NCI-H510A (cell line): ENCODE data around the gene FLOT1.
"Not testable (repeated sequence)": the region's sequence is repeated elsewhere in the genome, so short reads cannot be mapped to it uniquely, and the experiment has no call there.

Experiments used
- DNase-seq: peaks from one replicate; lab custom pipeline; 2025; lab: John Stamatoyannopoulos, UW

Gene FLOT1

DNA sequence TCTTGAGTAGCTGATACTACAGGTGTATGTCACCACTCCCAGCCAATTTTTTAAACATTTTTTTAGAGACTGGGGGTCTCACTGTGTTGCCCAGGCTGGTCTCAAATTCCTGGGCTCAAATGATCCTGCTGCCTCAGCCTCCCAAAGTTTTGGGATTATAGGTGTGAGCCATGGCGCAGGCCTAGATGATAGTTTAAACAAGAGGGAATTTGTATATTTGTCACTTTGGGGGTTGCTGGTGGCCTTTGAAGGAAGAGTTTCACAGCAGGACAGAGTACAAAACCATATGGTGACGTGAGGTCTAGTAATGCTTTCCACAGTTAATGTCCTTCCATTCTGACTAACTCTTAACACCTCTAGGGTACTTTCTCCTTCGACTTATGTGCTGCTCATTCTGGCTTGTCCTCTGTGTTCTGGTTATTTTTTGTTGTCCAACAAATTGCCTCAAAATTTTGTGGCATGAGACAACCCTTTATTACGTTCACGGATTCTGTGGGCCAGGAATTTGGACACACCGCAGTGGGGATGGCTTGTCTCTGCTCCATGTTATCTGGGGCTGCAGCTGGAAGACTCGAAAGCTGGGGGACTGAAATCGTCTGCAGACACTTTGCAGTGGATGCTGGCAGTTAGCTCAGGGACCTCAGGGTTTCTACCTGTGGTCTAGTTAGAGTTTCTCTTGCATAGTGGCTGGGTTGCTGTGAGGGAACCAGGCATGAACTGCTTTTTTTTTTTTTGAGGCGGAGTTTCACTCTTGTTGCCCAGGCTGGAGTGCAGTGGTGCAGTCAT, 24.9 kb upstream of the FLOT1 start:
- no peak for DNase-seq

DNA sequence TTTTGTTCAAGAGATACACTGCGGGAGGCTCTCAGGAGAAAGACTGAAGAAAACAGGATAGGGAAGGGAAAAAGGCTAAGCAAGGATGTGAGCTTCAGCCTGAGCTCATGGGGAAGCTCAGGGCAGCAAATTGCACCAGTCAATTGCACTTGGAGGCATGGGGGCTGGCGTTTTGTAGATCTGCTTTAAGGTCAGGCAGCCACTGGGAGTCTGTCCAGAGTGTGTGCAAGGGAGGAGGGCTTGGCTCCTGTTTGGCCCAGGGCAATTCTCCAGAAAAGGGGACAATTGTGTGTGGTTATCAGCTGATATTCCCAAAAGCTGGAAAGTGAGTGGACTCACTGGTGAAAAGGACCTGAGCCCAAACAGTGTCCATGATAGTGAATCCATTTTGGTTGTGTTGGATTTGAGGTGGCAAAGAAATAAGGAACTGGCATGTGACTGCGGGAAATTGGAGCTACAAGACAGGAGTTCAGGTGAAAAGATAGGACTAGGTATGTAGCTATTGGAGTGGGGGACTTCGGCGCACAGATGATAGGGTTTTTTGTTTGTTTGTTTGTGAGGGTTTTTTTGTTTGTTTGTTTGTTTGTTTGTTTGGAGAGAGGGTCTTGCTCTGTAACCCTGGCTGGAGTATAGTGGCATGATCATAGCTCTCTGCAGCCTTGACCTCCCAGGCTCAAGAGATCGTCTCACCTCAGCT, 24.1 kb upstream of the FLOT1 start:
- DNase-seq: no peak

DNA sequence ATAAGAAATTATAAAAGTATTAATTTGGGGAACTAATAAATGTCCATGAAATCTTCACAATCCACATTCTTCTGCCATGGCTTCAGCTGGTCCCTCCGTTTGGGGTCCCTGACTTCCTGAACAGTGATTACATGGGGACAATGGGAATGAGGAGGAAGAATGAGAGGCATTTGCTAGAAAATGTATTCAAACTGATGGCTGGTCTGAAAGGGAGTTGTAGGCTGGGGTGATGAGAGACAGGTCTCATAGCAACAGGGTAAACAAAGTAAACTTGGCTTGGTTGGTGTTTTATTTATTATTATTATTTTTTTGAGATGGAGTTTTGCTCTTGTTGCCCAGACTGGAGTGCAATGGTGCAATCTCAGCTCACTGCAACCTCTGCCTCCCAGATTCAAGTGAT, 23.0 kb upstream of the FLOT1 start:
- not testable (repeated sequence) for DNase-seq

DNA sequence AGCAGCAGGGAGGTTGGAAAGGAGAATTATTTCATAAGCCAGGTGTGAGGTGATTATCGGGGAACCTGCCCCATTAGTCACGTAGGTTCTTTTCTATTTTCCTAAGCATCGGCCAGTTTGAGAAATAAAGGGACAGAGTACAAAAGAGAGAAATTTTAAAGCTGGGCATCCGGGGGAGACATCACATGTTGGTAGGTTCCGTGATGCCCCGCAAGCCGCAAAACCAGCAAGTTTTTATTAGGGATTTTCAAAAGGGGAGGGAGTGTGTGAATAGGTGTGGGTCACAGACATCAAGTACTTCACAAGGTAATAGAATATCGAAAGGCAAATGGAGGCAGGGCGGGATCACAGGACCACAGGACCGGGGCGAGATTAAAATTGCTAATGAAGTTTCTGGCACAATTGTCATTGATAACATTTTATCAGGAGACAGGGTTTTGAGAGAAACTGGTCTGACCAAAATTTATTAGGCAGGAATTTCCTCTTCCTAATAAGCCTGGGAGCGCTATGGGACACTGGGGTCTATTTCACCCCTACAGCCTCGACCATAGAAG, 22.1 kb upstream of the FLOT1 start:
- DNase-seq: not testable (repeated sequence)

DNA sequence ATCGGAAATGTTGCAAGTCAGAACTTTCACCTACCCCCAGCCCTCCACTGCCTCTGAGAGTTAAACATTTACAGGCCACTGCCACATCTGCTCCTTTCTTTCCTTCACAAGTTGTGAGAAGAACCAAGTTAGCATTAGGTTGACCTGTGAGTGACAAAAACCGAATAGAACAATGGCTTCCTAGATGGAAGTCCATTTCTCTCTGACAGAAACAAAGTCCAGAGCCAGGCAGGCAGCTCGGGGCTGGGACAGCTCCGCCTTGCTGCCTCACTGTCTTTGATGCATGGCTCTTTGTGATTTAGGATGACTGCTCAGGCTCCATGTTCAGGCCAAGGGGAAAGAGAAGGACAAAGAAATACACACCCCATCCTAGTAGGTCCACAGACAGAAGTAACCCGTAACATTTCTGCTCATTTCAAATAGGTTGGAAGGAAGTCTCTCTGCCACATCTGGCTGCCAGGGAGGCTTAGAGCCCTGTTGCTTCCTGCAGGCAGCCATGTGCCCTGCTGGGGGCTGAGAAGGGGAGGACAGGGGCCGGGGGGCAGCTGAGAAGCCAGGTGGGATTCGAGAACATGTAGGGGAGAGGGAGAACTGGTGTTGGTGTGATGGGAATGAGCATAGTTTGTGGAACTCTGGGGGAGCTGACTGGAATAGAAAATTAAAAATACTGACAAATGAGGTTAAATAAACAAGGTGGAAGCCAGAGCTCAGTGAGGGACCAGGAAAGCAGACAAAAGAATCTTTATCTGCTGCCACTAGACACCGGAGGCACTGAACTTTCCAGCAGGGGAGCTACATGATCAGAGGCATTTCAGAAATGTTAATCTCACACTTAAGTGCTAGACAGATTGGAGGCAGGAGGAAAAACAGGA, 21.4 kb upstream of the FLOT1 start:
- DNase-seq: no peak

DNA sequence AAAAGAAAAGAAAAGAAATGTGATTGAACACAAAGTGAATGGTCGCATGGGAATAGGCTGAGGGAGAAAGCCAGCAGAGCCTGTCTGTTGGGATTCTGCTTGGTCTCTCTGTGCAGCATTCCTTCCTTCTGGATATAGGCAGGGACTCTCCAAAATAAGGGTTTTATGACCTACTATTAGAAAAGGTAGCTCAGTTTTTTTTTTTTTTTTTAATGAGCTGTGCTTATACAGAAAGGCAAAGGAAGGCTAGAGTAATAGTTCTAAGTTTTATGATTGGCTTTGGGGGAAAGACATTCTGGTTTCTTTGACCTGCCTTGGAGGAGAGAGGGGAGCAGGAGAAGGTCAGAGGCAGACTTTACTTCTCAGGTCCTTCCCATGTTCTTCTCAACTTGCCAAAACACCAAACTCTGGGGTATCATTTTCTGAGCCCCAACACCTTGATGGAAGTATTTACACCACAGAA, 20.7 kb upstream of the FLOT1 start:
- DNase-seq: no peak

DNA sequence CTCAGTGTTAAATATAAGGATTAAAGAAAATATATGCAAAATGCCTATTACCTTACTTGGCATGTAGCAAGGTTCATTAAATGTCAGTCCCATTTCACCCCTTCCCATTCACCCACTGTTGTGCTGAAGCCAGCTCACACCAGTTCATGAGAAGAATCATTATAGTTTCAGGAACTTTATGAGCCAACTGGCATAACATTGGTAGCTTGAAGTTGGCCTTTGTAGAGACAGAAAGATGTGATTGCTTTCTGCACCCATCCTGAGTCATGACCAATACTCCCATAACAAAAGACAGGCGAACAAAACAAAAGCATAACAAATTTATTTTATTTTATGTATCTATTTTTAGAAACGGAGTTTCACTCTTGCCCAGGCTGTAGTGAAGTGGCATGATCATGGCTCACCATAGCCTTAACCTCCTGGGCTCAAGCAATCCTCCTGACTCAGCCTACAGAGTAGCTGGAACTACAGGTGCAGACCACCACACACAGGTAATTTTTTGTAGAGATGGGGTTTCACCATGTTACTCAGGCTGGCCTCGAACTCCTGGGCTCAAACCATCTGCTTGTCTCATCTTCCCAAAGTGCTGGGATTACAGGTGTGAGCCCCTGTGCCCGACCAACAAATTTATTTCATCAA, 19.4 kb upstream of the FLOT1 start:
- DNase-seq: no peak

DNA sequence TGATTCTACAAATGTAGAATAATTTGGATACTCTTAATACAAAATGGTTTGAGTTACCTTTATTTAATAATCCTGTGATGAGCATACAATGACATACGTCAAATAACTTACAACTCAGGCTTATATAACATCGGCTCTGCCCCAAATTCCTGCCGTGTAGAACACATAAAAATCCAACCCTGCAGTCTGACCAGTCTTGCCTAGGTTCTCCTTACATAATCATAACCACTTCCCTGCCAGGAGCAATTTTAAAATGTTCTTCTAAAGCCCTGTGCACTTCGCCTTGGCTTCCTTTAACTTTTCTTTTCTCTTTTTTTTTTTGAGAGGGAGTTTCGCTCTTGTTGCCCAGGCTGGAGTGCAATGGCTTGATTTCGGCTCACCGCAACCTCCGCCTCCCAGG, 18.1 kb upstream of the FLOT1 start:
- DNase-seq: no peak

DNA sequence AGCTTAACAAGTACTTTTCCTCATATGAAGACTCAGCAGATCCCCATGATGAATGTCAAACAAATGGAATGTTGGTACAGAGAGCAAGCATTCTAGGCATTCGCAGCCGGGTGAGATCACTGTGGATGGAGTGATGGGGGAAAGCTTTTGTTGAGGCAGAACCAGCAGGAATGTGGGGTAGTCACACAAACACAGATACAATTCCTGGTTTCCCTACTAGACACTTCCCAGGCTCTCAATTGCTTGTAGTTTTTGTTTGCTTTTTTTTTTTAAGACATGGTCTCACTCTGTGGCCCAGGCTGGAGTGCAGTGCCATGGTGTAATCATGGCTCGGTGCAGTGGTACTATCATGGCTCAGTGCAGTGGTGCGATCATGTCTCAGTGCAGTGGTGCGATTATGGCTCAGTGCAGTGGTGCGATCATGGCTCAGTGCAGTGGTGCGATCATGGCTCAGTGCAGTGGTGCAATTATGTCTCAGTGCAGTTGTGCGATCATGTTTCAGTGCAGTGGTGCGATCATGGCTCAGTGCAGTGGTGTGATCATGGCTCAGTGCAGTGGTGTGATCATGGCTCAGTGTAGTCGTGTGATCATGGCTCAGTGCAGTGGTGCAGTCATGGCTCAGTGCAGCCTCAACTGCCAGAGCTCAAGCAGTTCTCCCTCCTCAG, 17.2 kb upstream of the FLOT1 start:
- no peak for DNase-seq

DNA sequence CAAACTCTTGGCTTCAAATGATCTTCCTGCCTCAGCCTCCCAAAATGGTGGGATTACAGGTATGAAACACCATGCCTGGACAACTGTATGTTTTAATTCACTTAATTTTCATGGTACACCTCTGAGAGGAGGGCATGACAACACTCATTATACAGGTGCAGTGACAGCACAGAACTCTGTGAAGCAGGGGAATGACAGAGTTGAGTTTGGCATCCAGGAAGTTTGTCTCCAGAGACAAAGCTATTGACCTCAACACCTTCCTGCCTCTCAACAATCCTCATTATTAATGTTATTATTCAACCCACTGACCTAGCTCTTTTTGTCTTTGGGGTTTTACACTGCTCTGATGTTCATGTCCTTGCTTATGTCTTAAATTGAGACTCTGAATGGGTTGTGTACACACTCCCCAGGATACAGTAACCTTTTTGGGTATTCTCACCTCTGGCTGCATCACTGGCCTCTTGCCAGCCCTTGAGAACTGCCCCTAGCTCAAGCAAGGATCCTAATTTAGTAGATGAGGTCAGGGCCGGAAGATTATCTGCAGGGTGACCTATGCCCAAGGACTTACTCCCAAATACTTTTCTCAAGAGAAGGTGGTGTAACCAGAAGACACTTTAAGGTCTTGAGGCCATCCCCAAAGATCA, 14.9 kb upstream of the FLOT1 start:
- no peak for DNase-seq

DNA sequence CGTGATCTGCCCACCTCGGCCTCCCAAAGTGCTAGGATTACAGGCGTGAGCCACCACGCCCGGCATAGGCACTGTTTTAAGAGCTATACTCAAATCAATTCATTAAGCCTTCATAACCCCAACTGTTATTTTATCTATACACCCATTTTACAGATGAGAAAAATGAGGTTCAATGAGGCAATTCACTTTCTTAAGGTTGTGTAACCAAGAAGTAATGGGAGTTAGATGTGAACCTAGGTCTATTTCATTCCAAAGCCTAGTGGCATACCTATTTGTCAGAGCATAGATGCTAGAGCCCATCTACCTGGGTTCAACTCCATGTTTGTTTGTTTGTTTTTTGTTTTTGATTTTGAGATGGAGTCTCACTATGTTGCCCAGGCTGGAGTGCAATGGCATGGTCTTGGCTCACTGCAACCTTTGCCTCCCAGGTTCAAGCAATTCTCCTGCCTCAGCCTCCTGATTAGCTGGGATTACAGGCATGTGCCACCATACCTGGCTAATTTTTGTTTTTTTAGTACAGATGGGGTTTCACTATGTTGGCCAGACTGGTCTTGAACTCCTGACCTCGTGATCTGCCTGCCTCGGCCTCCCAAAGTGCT, 14.0 kb upstream of the FLOT1 start:
- not testable (repeated sequence) for DNase-seq

DNA sequence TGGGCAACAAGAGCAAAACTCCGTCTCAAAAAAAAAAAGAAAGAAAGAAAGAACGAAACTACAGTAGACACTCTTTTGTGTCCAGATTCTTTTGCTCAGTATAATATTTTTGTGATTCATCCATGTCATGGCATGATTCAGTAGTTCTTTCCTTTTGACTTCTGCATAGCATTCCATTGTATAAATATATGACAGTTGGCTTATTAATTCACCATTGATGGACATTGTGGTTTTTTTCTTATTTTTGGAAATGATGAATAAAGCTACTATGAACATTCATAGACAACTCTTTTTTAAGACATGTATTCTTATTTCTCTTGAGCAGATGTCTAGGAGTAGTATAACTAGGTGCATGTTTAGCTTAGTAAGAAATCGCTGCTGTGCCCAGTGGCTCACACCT, 12.1 kb upstream of the FLOT1 start:
- DNase-seq: no peak

DNA sequence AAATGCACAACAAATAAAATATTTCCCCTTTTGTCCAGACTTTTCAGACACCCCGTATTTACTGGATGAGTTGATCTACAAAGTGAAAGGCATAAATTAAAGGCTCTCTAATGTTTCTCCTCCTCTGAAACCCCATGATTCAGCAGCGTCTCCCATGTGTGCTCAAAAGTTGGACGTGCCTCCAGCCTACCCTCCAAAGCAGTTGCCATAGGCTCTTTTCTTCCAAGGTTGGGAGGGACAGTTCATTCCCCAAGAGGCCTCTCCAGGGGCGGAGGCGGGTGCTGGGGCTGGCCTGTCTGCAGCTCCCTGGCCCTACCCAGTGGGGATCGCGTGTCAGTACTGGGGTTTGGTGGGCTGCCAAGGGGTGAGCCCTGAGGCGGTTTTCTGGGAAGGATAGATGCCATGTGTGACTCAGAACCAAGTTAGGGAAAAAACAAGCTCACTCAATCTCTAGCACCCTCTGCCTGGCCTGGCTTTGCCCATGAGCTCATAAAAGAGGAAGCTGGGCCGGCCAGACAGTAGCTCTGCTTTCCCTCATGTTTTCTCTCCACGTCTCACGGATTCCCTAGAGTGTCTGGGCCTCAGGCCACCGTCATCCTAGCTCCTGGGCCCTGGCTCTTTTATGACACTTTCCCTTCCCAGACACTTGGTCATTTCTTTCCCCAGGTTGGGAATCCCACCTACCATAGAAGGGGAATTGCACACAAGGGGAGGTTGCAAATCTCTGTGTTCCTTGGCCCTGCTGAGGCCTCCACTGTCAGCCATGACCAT, 9.9 kb upstream of the FLOT1 start:
- no peak for DNase-seq

DNA sequence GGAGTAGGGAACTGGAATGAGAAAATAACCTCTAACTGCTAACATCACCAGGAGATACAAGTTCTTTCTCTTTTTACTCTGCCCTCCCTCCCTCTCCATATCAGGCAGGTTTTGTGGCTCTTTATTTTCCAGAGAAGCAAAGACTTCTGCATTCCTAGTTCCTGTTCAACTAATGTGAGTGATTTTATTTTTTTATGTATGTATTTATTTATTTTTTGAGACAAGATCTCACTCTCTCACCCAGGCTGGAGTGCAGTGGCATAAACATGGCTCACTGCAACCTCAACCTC, 7.8 kb upstream of the FLOT1 start:
- no peak for DNase-seq

DNA sequence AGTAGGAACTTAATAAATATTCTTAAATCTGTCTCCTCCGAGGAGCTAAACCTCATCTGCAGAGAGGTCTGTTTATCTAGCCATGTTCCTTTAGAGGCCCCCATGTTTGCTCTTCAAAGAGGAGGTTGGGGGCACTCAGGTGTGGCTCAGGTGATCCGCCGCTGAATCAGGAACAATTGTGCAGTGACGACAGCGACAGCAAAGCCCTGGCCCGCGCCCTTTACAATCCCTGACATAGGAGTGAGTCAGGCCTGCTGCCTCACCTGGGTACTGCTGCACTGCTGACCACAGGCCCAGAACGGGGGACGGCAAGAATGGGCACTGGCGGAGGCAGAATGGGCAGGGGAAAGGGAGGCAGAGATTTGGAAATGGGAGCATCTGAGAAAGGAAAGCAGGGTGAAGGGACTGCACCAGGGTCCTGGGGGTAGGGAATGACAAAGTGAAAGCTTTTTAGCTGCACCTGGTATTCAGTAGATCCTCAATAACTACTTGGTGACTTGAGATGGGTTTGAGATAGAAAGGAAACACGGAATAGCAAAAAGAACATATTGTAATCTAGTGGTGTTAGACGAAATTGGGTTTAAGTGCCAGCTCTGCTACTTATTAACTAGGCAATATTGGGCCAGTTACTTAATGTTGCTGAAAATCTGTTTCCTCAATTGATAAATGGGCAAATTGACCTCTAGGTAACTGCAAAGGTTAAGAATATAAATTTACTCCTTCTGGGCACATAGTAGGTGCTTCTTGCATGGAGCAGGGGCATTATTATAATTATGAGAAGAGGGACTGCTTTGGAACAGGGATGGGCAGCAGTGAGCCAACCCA, 7.3 kb upstream of the FLOT1 start:
- no peak for DNase-seq

DNA sequence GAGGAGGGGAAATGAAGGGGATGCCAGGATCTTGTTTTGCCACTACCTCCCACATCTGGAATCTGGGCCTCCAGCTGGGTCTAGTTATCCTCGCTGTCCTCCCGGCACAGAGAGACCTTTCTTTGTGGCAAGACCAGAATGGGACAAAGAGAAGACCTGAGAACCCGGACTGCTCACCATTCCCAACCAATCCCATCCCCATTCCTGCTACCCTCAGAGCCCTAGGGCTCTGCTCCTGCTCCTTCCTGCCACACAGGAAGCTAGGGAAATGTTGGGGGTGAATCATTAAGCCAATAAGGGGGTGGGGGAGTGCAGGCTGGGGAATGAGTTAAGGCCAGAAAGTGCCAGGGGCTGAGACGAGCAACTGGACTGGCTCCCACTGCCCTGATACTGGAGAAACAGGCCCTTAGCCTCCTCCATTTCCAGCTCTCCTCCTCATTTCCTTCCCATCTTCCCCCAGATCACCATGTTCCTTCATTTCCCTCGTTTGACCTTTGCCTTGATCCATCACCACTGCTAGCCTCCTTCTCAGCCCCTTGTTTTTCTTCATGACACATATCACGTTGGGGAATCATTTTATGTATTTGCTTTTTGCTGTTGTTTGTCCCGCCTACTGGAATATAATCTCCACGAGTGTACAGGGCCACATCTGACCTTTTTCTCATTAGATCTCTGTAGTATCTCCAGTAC, 6.5 kb upstream of the FLOT1 start:
- DNase-seq: no peak

DNA sequence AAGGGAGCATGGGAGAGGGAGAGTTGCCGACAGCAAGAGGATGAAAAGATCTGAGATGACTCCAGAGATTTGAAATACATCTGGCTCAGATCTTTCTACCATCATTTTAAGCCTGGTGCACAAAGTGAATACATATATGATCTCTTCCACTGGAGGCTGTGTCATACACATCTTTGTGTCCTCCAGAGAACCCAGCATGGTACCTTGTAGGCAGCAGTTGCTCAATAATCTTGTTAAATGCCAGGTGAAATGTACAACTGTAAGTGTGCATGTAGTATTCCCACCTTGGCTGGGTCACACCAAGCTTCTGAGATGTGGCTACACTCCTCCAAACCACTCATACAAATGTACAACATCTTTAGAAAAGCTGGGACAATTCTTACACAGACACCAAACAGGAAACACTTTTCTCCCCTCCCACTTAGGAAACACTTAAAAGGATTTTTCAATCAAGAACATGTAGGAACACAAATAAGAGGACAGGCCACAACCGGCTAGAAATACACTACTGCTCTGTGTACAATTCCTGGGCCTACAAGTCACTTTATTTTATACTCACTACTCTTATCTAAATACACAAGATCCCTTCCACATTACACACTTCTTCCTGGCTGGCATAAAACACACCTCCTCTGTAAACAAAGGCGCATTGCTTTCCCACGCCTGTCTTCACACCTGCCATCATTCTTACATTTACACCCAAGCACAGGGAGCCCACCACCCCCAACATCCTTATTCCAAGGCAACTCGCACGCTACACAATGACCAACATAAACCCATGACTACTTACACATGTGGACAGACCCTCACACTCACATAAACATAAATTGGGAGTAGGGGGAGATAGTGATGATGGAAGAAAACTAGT, 5.6 kb upstream of the FLOT1 start:
- DNase-seq: no peak
